NCI-H1092 treated with DMSO at 0.1 percent for 48 hours (cell line): Measurements from ENCODE around the gene CAPN11.

Source experiments
- DNase-seq: peaks from one replicate; lab custom pipeline; 2025; lab: John Stamatoyannopoulos, UW

CAPN11 gene

DNA sequence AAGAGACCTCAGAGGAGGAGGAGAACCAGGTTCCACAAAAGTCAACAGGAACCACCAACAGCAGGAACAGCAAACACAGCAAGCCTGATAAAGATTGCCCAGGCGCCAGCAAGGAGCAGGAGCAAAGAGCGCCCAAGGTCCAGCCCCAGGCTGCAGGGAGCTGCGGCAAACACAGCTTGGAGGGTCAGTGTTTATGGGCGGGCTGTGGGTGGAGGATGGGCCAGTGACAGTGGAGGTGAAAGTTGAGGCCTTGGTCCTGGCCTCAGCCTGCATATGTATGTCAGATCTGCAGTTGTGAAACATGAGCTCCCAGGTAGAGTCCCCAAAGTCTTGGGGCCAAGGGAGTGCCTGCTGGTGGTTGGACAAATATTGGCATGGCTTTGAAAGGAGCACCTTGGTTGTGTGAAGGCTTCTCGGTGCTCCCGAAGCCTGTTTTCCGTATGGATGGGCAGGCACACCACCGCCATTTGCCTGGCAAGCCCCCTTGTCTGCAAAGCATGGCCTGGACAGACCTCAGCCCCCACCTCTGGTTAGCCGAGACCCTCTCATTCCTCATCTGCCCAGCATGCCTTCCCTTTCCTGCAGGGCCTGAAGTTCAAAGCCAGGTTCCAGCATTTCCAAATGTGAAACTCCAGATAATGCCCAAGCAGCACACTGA lies 2.0 kb upstream of the CAPN11 start:
- no peak for DNase-seq

DNA sequence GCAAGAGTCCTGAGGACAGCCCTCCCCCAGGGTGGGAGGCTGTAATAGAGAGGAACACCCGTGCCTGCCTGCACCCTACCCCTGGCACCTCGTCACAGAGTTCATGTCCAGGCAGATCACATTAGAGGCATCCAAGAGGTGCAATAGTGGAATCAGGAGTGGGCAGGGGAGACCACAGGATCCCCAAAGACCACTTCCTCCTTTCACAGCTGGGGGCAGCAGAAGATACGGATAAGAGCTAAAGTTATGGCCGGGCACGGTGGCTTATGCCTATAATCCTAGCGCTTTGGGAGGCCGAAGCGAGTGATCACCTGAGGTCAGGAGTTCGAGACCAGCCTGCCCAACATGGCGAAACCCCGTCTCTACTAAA lies 1.5 kb upstream of the CAPN11 start:
- DNase-seq, result no peak

DNA sequence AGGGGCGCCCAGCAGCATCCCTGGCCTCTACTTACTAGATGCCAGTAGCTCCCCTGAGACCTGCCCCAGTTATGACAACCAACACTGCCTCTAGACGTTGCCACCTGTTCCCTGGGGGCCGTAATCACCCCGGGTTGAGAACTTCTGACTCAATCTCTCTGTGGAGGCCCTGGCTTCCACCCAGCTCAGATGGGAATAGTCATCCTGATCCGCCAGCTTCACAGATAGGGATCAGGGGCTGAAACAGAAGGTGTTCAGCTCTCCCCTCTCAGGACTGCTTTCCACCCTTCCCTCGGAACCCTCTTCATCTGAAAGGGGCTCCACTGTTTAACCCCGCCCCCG lies 3.3 kb downstream of the CAPN11 start:
- DNase-seq, result no peak

DNA sequence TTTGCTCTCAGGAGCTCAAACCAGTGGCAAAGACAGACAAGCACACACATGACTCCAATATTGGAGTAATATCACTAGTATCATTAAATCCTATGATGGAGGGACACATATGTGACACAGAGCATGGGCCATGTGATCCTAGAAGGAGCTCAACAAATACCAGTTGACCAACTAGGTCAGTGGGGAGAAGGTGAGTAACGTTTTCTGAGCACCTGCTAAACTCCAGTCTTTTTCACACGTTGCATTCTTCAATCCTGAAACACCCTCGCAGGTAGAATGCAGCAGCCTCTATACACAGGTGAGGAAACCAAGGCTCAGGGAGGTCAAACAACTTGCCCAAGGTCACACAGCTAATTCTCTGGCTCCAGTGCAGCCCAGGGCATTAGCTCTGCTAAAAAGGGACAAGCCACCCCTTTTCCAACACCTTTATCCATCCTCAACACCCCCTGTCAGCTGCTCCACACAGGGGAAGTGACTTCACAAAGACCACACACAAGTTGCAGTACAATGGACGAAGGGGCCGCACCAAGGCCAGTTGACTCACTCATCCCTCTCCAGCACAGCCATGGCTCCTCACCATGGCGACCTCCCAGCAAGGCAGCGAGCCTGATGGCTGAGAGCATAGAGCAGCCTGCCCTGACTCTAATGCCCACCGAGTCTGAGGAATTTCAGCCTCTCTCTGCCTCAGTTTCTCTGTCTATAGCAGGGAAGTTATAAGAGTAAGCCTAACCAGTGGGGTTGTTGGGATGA lies 4.4 kb downstream of the CAPN11 start:
- DNase-seq, result no peak

DNA sequence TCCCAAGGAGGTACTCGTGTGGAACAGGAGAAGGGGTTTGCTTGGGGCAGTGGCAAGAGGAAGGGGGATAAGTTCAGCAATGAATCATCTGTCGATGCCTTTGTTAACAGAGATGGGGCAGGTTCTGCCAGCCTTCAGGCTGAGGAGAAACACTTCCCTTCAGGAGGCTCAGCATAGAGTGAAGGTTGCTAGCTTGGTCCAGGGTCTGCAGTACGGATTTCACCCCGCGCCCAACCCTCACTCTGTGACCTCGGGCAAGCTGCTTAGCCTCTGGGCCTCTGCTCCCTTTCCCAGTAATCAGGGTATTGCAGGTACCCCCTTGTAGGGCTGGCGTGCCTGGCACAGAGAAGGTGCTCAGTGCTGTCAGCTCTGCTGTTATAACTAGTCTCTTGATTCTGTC lies 7.5 kb downstream of the CAPN11 start:
- DNase-seq, result no peak

DNA sequence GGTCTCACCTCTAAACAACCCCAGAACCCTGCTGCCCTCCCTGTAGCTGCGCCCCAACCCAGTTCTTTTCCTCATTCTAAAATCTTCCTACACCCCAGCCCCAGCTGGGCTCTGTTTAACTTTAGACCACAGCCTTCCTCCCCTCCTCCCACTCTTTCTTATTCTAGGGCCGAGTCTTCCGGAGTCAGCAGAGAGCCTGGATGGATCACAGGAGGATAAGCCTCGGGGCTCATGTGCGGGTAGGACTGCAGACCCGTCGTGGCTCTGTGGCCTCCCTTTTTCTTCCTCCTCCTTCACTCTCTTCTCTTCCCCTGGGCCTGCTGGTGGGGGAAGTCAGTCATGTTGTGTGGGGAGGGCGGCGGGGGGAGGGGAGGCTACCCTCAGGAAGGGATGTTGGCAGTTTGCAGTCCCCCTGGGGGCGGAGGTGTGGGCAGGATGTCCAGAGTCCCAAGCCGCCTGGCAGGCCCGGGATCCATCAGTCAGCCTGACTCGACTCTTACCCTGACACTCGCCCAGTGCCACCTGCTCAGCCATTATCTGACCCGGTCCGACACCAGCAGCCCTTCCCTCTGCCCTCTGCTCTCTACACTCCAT lies 8.1 kb downstream of the CAPN11 start:
- no peak for DNase-seq

DNA sequence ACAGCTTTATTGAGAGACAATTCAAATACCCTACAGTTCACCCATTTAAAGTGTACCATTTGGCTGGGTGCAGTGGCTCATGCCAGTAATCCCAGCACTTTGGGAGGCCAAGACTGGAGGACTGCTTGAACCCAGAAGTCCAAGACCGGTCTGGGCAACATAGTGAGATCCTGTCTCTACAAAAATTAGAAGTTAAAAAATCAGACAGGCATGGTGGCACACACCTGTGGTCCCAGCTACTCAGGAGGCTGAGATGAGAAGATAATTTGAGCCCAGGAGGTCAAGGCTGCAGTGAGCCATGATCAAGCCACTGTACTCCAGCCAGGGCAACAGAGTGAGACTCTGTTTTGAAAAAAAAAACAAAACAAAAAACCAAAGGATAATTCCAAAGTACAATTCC lies 8.9 kb downstream of the CAPN11 start:
- no peak for DNase-seq

DNA sequence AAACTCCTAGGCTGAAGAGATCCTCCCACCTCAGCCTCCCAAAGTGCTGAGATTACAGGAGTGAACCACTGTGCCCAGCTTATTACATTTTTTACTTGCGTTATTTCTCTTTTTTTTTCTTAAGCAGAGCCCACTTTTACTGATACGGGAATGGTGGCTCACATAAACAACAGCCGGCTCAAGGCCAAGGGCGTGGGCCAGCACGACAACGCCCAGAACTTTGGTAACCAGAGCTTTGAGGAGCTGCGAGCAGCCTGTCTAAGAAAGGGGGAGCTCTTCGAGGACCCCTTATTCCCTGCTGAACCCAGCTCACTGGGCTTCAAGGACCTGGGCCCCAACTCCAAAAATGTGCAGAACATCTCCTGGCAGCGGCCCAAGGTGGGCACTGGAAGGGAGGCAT lies 10.5 kb downstream of the CAPN11 start:
- no peak for DNase-seq

DNA sequence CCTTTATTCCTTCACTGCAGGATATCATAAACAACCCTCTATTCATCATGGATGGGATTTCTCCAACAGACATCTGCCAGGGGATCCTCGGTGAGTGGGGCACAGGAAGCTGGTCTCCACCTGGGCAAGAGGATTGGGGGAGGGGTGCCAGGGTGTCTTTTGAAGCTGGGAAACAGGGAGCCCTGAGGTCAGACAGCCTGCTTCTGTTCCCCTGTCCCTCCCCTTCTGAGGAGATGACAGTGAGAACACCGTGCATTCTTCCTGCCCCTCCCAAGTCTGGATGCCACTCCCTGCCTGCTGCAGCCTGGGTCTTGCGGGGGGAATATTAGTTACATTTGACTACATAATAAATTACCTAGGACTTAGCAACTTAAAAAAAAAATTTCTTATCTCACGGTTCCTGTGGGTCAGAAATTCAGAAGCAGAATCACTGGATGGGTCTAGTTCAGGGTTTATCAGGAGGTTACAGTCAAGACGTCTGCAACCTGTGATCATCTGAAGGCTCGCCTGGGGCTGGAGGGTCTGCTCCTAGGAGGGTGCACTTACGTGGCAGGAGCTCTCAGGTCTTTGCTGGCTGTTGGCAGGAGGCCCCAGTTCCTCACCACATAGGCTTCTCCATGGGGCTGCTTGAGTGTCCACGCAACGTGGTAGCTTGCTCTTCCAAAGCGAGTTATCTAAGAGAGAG lies 11.4 kb downstream of the CAPN11 start:
- DNase-seq, result no peak

DNA sequence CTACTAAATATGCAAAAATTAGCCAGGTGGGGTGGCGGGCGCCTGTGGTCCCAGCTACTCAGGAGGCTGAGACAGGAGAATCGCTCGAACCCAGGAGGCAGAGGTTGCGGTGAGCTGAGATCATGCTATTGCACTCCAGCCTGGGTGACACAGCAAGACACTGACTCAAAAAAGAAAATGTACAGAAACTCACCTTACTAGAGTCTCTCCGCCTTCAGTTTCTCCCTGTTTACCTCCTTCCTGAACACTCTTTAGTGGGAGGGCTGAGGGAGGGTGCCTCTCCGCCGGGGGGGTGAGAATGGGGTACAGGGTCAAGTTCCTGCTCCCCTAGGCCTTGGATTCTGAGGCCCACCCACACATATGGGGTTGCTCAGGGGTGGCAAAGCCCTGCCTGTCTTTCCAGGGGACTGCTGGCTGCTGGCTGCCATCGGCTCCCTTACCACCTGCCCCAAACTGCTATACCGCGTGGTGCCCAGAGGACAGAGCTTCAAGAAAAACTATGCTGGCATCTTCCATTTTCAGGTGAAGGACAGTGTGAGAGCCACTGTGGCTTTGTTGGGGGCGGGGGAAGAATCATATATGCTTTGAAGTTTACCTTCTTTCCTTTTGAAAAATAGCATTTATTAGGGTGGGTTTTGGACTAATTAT lies 13.4 kb downstream of the CAPN11 start:
- DNase-seq, result no peak

DNA sequence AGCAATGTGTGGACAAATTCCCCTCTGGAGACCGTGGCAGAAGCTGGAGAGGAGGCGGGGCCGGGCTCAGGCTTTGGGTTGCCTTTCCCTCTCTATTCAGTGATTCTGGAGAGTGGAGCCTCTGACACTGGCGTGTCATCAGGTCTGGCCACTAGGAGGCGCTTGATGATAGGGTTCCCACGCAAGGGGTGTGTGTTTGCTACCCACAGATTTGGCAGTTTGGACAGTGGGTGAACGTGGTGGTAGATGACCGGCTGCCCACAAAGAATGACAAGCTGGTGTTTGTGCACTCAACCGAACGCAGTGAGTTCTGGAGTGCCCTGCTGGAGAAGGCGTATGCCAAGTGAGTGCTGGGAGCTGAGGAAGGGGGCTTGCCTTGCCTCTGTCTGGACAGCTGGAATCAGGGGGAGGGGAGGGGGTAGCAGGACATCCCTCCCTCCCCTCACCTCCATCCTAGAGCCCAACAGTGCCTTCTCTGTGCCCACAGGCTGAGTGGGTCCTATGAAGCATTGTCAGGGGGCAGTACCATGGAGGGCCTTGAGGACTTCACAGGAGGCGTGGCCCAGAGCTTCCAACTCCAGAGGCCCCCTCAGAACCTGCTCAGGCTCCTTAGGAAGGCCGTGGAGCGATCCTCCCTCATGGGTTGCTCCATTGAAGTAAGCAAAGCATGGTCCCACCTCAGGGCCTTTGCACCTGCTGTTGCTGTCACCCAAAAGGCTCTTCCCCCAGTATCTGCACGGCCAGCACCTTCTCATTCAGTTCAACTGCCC lies 14.3 kb downstream of the CAPN11 start:
- DNase-seq, result peak; percentile 68

DNA sequence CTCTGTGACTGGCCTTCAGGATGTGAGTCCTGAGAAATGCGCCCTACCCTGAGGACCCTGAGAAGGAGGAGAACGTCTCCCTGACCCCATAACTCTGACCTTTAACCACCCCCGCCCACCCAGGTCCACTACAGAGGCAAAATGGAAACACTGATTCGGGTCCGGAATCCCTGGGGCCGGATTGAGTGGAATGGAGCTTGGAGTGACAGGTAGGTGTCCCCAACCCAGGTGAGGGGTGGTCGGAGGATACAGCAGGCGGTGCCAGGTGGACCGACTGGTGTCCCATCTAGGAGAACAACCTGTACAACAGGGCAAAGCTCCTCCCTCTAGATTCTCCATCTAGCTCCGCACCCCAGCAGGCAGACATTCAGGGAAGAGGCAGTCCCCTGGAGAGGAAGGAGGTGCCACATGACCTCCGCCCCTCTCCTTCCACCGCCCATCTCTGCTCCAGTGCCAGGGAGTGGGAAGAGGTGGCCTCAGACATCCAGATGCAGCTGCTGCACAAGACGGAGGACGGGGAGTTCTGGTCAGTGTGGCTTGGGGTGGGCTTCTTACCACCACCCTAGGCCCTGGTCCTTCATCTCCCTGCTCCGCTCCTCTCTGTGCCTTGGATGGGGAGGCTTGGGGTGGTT lies 17.6 kb downstream of the CAPN11 start:
- DNase-seq, result no peak

DNA sequence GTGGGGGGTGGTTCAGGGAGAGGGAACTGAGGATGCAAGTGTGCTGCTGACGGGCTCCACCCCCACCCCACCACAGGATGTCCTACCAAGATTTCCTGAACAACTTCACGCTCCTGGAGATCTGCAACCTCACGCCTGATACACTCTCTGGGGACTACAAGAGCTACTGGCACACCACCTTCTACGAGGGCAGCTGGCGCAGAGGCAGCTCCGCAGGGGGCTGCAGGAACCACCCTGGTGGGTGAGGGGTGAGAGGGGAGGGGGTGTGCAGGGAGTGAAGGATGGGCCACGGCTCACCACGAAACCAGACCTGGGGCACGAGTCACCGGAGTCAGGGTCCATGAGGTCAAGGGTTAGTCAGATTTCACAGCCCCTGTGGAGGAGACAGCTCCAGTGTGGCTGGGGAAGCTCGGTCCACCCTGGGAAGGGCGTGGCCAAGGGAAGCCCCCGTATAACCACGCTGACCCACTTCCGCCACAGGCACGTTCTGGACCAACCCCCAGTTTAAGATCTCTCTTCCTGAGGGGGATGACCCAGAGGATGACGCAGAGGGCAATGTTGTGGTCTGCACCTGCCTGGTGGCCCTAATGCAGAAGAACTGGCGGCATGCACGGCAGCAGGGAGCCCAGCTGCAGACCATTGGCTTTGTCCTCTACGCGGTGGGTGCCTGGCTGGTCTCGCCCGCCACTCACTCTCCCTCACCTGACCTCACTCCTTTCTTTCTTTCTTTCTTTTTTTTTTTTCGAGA lies 18.3 kb downstream of the CAPN11 start:
- DNase-seq, result no peak

DNA sequence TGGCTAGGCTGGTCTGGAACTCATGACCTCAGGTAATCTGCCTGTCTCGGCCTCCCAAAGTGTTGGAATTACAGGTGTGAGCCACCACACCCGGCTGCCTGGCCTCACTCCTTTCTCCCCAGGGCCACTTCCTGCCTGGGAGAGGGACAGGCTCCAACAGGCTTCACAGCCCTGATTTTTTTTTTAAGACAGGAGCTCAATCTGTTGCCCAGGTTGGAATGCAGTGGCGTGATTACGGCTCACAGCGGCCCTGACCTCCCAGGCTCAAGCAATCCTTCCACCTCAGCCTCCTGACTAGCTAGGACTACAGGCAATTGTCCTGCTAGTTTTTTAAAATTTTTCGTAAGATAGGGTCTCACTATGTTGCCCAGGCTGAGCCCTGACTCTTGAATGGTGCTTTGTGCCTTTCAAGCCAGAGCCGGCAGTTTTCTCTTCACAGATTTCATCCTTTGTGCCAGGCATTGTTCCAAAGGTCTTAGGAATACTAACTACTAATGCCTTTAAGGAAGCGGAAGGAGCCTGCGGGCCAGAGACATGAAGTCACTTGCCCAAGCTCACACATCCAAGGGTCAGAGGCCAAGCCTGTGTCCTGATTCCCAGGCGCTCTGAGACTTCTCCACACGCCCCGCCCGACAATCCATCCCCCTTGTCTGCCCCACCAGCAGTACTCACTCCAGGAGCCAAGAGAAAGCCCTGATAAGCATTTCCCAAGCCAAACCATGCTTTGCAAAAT lies 19.2 kb downstream of the CAPN11 start:
- no peak for DNase-seq

DNA sequence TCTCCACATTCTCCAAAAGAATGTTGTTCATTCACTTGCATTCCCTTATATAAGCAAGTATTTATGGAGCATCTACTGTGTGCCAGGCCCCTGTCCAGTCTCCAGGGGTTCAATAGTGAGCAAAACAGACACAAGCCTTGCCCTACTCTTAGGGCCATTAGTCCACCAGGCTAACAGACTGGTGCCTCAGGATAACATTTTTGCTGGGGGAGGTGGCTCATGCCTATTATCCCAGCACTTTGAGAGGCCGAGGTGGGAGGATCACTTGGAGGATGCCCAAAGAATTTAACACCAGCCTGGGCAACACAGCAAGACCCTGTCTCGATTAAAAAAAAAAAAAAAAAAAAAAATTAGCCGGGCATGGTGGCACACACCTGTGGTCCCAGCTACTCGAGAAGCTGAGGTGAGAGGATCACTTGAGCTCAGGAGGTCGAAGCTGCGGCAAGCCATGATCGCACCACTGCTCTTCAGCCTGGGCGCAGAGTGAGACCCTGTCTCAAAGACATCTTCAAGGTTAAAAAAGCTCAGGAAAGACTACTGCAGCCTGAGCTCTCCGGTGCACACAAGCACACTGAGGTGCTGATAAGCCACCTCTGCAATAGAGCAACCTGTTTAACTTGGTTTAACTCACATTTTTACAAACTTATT lies 19.9 kb downstream of the CAPN11 start:
- DNase-seq, result no peak

DNA sequence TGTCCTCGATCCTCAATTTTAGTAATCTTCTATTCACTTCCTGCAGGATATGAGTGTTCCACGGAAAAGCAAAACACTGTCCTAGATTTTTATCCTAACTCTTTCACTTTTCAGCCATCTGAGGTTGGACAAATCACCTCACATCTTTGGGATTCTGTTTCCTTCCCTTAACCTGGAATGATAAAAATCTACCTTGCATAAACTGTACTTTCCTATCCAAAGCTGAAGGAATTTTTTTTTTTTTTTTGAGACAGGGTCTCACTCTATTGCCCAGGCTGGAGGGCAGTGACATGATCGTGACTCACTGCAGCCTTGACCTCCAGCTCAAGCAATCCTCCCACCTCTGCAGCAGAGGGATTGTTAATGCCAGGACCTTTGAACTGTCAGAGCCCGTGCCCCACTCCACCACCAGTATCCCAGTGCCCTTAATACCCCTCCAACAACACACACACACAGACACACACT lies 20.5 kb downstream of the CAPN11 start:
- DNase-seq, result no peak

DNA sequence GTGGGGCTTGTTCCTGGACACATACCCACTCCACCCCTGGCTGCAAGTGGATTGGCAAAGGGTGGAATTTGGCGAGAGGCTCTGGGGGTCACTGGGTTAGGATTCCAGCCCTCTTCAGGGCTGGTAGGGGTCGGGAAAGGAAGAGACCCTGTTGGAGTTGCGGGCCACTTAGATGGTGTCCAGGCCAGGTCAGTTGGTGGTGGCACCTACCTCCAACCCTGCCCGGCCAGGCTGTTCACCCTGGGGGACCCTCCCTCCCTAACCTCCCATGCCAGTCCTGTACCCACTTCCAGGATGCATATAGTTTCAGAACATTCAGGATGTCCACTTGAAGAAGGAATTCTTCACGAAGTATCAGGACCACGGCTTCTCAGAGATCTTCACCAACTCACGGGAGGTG lies 21.0 kb downstream of the CAPN11 start:
- no peak for DNase-seq

DNA sequence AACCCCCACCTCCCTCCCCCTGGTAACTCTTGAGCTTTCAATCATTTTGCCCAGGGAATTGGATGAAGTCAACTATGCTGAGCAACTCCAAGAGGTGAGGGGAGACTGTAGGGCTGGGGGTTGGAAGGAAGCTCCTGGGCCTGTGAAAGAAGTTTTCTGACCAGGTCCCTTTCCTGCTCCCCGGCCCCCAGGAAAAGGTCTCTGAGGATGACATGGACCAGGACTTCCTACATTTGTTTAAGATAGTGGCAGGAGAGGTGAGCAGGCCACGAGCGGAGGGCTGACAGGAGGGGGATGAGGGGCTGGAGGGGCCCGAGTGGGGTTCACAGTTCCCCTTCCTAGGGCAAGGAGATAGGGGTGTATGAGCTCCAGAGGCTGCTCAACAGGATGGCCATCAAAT lies 21.8 kb downstream of the CAPN11 start:
- DNase-seq, result no peak

DNA sequence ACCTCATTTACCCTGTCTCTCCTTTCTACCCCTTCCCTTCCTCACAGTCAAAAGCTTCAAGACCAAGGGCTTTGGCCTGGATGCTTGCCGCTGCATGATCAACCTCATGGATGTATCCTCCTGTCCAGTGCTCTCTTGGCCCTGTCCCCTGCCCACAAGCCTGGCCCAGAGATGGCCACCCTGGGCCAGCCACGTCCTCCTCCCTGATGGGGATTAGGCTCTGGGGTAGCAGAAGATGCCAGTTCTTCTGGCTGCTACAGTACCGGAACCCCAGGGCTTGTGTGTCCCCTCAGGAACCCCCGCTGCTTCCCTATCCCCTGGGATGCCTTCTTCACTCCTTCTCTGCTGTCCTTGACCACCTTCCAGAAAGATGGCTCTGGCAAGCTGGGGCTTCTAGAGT lies 22.3 kb downstream of the CAPN11 start:
- no peak for DNase-seq
